Ramos (cell line): Measurements from ENCODE around the gene GTF2IRD1.

Source experiments
- in situ Hi-C: fragments of 300-500 bp; cut with MboI; formaldehyde crosslinking; loops from one replicate; pipeline ENCODE4 v1.14.3; 2022; ENCODE audit warnings: low sequenced_read_pairs; ENCODE audit not compliant: unreplicated experiment

GTF2IRD1 gene

GRCh38 chr7:74462707-74463100 lies 9.0 kb downstream of the GTF2IRD1 start:
- in situ Hi-C loops = no loop called here

GRCh38 chr7:74464931-74465886 lies 11.5 kb downstream of the GTF2IRD1 start:
- in situ Hi-C loops = no loop called here

GRCh38 chr7:74466196-74466813 lies 12.6 kb downstream of the GTF2IRD1 start:
- in situ Hi-C loops = no loop called here

GRCh38 chr7:74467876-74468275 lies 14.2 kb downstream of the GTF2IRD1 start:
- in situ Hi-C loops = no loop called here

- in situ Hi-C loops = no loop called here
These were observed 16.8 kb downstream of the GTF2IRD1 start for GRCh38 chr7:74470504-74470903.

- in situ Hi-C loops = no loop called here
These were observed 19.4 kb downstream of the GTF2IRD1 start for GRCh38 chr7:74473116-74473515.

- in situ Hi-C loops = no loop called here
These were observed 20.7 kb downstream of the GTF2IRD1 start for GRCh38 chr7:74474271-74474865.

- in situ Hi-C loops = no loop called here
These were observed 21.7 kb downstream of the GTF2IRD1 start for GRCh38 chr7:74475243-74475986.

- in situ Hi-C loops = no loop called here
These were observed 22.3 kb downstream of the GTF2IRD1 start for GRCh38 chr7:74475987-74476350.

GRCh38 chr7:74476626-74477025 lies 22.9 kb downstream of the GTF2IRD1 start:
- in situ Hi-C loops = no loop called here

GRCh38 chr7:74478671-74479065 lies 25.0 kb downstream of the GTF2IRD1 start:
- in situ Hi-C loops = no loop called here

- in situ Hi-C loops = no loop called here
These were observed 25.5 kb downstream of the GTF2IRD1 start for GRCh38 chr7:74479066-74479781.

GRCh38 chr7:74479961-74480829 lies 26.5 kb downstream of the GTF2IRD1 start:
- in situ Hi-C loops = loop anchor here (5.0 kb wide), 1 partner anchor 48 kb away; no protein-coding TSS in a partner anchor

GRCh38 chr7:74480861-74481417 lies 27.2 kb downstream of the GTF2IRD1 start:
- in situ Hi-C loops = loop anchor here (5.0 kb wide), 1 partner anchor 49 kb away; no protein-coding TSS in a partner anchor

GRCh38 chr7:74481458-74482196 lies 27.9 kb downstream of the GTF2IRD1 start:
- in situ Hi-C loops = loop anchor here (5.0 kb wide), 1 partner anchor 49 kb away; no protein-coding TSS in a partner anchor

- in situ Hi-C loops = loop anchor here (5.0 kb wide), 1 partner anchor 50 kb away; no protein-coding TSS in a partner anchor
These were observed 28.4 kb downstream of the GTF2IRD1 start for GRCh38 chr7:74482197-74482467.

- in situ Hi-C loops = loop anchor here (5.0 kb wide), 1 partner anchor 51 kb away; no protein-coding TSS in a partner anchor
These were observed 29.1 kb downstream of the GTF2IRD1 start for GRCh38 chr7:74482629-74483401.
